ENCODE data around the gene PPP2R3A.
"Not testable (repeated sequence)": the region's sequence is repeated elsewhere in the genome, so short reads cannot be mapped to it uniquely, and the experiment has no call there.

PPP2R3A gene

DNA sequence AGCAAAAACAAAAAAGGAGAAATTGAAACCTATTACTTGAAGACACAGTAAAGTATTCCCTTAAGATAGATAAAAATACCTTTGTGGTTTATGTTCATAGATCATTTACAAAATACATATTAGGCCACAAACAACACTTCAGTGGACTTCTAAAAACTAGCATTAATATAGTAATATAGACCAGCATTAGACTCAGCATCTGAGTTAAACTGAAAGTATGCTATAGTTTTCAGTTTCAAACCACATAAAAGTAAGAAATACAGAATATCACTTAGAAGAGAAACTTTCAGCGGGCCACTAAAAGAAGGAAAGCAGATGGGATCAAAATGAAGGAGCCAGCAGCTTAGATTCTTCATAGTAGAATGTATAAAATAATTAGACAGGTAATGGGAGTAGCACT, 144.0 kb downstream of the PPP2R3A start:
- no peak overlapping the region for H3K4me3 ChIP-seq (ENCODE audit: low read depth in 1 of 2, low read length in 1 of 2)
- TF ChIP-seq, protein P1, sequence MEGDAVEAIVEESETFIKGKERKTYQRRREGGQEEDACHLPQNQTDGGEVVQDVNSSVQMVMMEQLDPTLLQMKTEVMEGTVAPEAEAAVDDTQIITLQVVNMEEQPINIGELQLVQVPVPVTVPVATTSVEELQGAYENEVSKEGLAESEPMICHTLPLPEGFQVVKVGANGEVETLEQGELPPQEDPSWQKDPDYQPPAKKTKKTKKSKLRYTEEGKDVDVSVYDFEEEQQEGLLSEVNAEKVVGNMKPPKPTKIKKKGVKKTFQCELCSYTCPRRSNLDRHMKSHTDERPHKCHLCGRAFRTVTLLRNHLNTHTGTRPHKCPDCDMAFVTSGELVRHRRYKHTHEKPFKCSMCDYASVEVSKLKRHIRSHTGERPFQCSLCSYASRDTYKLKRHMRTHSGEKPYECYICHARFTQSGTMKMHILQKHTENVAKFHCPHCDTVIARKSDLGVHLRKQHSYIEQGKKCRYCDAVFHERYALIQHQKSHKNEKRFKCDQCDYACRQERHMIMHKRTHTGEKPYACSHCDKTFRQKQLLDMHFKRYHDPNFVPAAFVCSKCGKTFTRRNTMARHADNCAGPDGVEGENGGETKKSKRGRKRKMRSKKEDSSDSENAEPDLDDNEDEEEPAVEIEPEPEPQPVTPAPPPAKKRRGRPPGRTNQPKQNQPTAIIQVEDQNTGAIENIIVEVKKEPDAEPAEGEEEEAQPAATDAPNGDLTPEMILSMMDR (IDR thresholded peaks at IDR 0.05): no peak
- no peaks in the 10 kb centered on the region for H3K9me3 ChIP-seq
- H3K4me1 ChIP-seq (ENCODE audit: control insufficient read depth in 1 of 2, insufficient read depth in 1 of 2, low read depth in 1 of 2, low read length in 1 of 2): no peaks in the 10 kb centered on the region
- no peaks in the 10 kb centered on the region for H3K36me3 ChIP-seq
- no peaks in the 10 kb centered on the region for H3K27me3 ChIP-seq
- no peak overlapping the region for H3K27ac ChIP-seq

DNA sequence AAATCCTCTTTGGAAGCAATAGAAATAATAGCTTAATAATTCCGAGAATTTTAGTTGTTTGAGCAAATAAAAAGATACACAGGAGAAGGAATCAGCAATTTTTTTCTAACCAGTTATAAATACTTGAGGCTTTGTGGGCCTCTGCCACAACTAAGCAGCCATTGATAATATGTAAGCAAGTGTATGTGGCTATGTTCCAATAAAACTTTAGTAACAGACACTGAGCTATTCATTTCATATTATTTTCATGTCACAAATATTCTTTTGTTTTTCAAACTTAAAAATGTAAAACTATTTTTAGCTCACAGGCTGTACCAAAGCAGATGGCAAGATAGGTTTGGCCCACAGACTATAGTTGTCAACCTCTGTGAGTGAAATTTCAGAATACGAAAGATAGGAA, 145.0 kb downstream of the PPP2R3A start:
- Histone ChIP-seq H3K4me1 (ENCODE audit: control insufficient read depth in 1 of 2, insufficient read depth in 1 of 2, low read depth in 1 of 2, low read length in 1 of 2) (no peaks in the 10 kb centered on the region), H3K27me3 (no peaks in the 10 kb centered on the region), H3K9me3 (no peaks in the 10 kb centered on the region), H3K36me3 (no peaks in the 10 kb centered on the region), H3K27ac (no peak overlapping the region), H3K4me3 (ENCODE audit: low read depth in 1 of 2, low read length in 1 of 2) (no peak overlapping the region)
- TF ChIP-seq, protein P1 (IDR thresholded peaks at IDR 0.05): no peak

- Histone ChIP-seq H3K36me3 (no peaks in the 10 kb centered on the region), H3K27ac (no peak overlapping the region), H3K27me3 (no peaks in the 10 kb centered on the region), H3K9me3 (no peaks in the 10 kb centered on the region), H3K4me1 (ENCODE audit: control insufficient read depth in 1 of 2, insufficient read depth in 1 of 2, low read depth in 1 of 2, low read length in 1 of 2) (no peaks in the 10 kb centered on the region), H3K4me3 (ENCODE audit: low read depth in 1 of 2, low read length in 1 of 2) (no peak overlapping the region)
- TF ChIP-seq, protein P1 (IDR thresholded peaks at IDR 0.05): no peak
Measured at GRCh38 chr3:136114421-136114820, 148.9 kb downstream of the PPP2R3A start.

DNA sequence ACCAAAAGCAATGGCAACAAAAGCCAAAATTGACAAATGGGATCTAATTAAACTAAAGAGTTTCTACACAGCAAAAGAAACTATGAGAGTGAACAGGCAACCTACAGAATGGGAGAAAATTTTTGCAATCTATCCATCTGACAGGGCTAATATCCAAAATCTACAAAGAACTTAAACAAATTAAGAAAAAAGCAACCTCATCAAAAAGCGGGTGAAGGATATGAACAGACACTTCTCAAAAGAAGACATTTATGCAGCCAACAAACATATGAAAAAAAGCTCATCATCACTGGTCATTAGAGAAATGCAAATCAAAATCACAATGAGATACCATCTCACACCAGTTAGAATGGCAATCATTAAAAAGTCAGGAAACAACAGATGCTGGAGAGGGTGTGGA, 153.8 kb downstream of the PPP2R3A start:
- H3K4me3 ChIP-seq (ENCODE audit: low read depth in 1 of 2, low read length in 1 of 2); H3K9me3 ChIP-seq; H3K27me3 ChIP-seq; H3K36me3 ChIP-seq; H3K27ac ChIP-seq; H3K4me1 ChIP-seq (ENCODE audit: control insufficient read depth in 1 of 2, insufficient read depth in 1 of 2, low read depth in 1 of 2, low read length in 1 of 2): not testable (repeated sequence)

- not testable (repeated sequence) for H3K4me3 ChIP-seq (ENCODE audit: low read depth in 1 of 2, low read length in 1 of 2); H3K36me3 ChIP-seq; H3K4me1 ChIP-seq (ENCODE audit: control insufficient read depth in 1 of 2, insufficient read depth in 1 of 2, low read depth in 1 of 2, low read length in 1 of 2); H3K27me3 ChIP-seq; H3K9me3 ChIP-seq; H3K27ac ChIP-seq
Measured at GRCh38 chr3:136119783-136120182, 154.3 kb downstream of the PPP2R3A start.

- Histone ChIP-seq H3K36me3 (no peaks in the 10 kb centered on the region), H3K27me3 (no peaks in the 10 kb centered on the region), H3K9me3 (no peaks in the 10 kb centered on the region), H3K4me1 (ENCODE audit: control insufficient read depth in 1 of 2, insufficient read depth in 1 of 2, low read depth in 1 of 2, low read length in 1 of 2) (no peaks in the 10 kb centered on the region), H3K4me3 (ENCODE audit: low read depth in 1 of 2, low read length in 1 of 2) (no peak overlapping the region), H3K27ac (no peak overlapping the region)
- TF ChIP-seq, protein P1 (IDR thresholded peaks at IDR 0.05): no peak
Measured at GRCh38 chr3:136120373-136121348, 155.1 kb downstream of the PPP2R3A start.
